NCI-H2227 (cell line): ENCODE measurements around the gene EXD1.

Source experiments
- DNase-seq: peaks from one replicate; lab custom pipeline; 2025; ENCODE audit not compliant: unreplicated experiment; lab: John Stamatoyannopoulos, UW

Gene EXD1

GRCh38 chr15:41233367-41233771 lies 2.8 kb upstream of the EXD1 start:
- DNase-seq = no peak

GRCh38 chr15:41231422-41232226 lies 1.1 kb upstream of the EXD1 start:
- no peak for DNase-seq

GRCh38 chr15:41230345-41230649 lies 260 bp downstream of the EXD1 start:
- no peak for DNase-seq

- DNase-seq = no peak
Observed at GRCh38 chr15:41219381-41219780, 11.2 kb downstream of the EXD1 start.

GRCh38 chr15:41218851-41219250 lies 11.7 kb downstream of the EXD1 start:
- DNase-seq = no peak

- DNase-seq = no peak
Observed at GRCh38 chr15:41215708-41216107, 14.8 kb downstream of the EXD1 start.

GRCh38 chr15:41207687-41208448 lies 22.7 kb downstream of the EXD1 start:
- no peak for DNase-seq

GRCh38 chr15:41205315-41205714 lies 25.2 kb downstream of the EXD1 start:
- DNase-seq = no peak

GRCh38 chr15:41203395-41203794 lies 27.2 kb downstream of the EXD1 start:
- DNase-seq = no peak

GRCh38 chr15:41199470-41199869 lies 31.1 kb downstream of the EXD1 start:
- no peak for DNase-seq

GRCh38 chr15:41194444-41194843 lies 36.1 kb downstream of the EXD1 start:
- DNase-seq = no peak

- no peak for DNase-seq
Observed at GRCh38 chr15:41183581-41183980, 47.0 kb downstream of the EXD1 start.

- DNase-seq = no peak
Observed at GRCh38 chr15:41182266-41182665, 48.3 kb downstream of the EXD1 start.

GRCh38 chr15:41180206-41180789 lies 50.3 kb downstream of the EXD1 start:
- no peak for DNase-seq

- DNase-seq = no peak
Observed at GRCh38 chr15:41169781-41170180, 60.8 kb downstream of the EXD1 start.

- DNase-seq = no peak
Observed at GRCh38 chr15:41169086-41169485, 61.5 kb downstream of the EXD1 start.

GRCh38 chr15:41161736-41162135 lies 68.8 kb downstream of the EXD1 start:
- DNase-seq = no peak

GRCh38 chr15:41161336-41161735 lies 69.2 kb downstream of the EXD1 start:
- DNase-seq = no peak

GRCh38 chr15:41160639-41161315 lies 69.8 kb downstream of the EXD1 start:
- no peak for DNase-seq

- no peak for DNase-seq
Observed at GRCh38 chr15:41154412-41154811, 76.1 kb downstream of the EXD1 start.

GRCh38 chr15:41153733-41154132 lies 76.8 kb downstream of the EXD1 start:
- DNase-seq = no peak
